NCI-H82 (cell line): ENCODE measurements around the gene TMCO4.

ENCODE experiments used
- DNase-seq: peaks from one replicate; lab custom pipeline; 2025; lab: John Stamatoyannopoulos, UW

TMCO4 gene

DNA sequence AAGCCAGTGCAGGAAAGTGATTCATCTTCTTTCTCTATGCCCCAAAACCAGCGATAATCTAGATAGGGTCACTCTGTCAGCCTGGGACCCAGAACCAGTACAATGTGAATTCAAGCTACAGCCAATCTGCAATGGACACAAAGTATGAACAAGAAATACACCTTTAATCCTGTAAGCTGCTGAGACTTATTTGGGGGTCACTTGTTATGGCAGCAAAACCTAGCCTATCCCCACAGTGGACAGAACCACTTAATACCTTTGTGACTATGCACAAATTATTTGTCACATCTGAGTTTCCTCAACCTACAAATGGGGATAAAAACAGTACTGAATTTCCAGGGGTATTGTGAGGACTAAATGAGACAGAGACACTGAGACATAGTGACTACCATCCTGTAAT is 50.0 kb downstream of the TMCO4 start:
- no peak for DNase-seq

DNA sequence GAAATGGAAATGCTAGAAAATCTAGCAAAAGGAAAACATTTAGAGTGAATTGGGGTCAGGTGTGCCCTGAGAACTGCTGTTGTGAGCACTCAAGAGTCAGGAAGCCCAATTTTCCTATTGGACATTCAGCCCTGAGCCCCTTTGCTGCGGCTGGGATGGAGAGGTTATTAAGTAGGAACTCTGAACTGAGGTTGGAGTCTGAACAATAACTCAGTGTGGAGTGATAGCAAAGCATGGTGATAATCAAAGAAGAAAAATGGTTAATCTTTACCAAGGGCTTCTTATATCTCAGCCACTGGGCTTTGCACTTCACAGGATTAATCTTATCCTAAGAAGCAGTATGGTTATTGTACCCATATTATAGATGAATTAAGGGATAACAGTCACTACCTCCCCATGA is 52.0 kb downstream of the TMCO4 start:
- no peak for DNase-seq

DNA sequence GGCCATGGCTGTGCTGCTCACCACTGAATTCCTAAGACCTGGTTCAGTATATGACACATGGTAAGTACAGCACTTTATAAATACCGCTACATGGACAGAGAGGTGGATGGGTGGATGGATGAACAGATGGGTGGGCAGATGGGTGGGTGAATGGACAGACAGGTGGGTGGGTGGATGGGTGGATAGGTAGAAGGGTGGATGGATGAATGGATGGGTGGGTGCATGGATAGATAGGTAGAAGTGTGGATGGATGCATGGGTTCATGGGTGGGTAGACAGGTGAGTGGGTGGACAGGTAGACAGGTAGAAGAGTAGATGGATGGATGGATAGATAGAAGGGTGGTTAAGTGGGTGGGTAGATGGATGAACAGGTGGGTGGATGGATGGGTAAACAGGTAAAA is 54.8 kb downstream of the TMCO4 start:
- DNase-seq = peak; percentile 26

DNA sequence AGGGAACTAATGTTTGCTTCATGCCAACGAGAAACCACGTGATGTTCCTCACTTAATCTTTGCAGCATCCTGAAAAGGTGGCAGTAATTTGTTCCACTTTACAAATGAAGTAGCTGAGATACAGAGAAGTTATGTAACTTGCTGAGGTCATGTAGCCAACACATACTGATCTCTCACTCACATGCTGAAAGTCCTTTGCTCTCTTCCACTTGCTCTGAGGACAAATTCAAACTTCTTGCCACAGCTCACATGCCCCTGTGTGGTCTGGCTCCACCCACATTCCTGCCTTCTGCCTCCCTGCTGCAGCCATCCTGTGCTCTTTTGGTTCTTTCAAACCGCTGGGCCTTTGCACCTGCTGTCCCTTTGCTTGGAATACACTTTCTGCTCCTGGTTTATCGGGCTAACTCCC is 55.4 kb downstream of the TMCO4 start:
- DNase-seq = no peak

DNA sequence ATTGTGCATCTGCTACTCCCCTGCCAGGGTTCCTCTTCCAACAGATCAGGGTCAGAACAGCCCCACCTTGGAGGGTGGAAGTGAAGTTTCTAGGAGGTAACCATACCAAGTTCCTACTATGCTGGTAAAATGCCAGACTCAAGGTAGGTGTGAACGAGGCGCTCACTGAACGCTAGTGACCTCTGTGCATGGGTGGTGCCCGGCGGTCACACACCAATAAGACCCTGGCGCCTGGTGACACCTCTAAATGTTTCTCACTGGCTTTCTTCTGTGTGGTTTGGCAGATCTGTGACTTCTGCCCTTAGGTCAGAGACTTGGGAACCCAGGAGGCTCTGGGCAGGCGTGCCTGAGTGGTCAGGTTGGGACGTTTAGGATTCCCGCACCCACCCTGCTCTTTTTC is 55.9 kb downstream of the TMCO4 start:
- no peak for DNase-seq

DNA sequence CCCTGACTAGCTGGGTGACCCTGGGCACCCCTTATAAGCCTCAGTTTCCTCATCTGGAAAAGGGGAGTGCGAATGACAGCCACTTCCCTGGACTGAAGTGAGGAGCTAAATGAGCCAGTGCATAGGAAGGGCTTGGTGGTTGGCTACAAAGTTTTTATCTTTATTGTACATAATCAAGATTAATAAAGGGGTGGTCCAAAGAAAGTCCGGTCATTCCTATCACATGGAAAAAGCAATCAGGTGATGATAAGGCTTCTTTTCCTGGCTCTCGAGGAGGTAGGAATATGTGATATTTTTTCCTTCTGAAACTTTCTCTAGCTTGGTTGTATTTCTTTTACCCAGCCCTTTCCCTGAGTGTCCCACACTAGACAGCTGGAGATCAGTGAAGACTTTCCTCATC is 56.5 kb downstream of the TMCO4 start:
- DNase-seq = no peak

DNA sequence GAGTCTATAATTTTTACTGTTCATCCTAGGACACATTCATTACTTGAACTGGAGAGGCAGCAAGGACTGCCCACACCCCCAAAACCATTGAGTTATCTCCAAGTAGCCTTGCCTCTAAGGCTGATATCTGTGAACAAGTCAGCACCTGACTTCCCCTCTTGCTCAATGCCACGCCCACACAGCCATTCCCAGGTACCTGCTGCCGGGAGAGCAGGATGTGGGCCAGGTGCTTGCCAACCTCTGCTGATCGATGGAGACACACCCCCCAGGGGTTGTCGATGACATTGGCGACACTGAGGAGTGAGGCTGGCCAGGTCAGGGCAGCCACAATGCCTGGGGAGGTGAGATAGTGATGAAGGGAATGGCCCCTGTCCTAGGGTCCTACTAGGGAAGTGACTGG is 60.1 kb downstream of the TMCO4 start:
- no peak for DNase-seq

DNA sequence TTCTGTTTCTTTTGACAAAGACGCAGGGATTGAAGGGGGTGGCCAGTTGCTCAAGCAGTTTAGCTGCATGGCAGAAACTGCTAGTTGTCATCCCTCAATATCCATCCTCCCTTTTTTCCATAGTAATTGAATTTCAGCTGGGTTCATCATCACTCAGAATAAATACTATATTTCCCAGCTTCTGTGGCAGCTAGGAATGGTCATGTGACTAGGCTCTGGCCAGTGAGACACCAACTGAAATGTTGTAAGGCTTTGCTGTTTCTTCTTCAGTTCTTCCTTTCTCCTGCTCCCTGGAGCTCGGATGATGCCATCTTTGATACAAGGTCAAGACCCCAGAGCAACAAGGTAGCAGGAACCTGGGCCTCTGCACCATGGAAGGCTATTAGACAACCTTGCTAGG is 61.0 kb downstream of the TMCO4 start:
- no peak for DNase-seq

DNA sequence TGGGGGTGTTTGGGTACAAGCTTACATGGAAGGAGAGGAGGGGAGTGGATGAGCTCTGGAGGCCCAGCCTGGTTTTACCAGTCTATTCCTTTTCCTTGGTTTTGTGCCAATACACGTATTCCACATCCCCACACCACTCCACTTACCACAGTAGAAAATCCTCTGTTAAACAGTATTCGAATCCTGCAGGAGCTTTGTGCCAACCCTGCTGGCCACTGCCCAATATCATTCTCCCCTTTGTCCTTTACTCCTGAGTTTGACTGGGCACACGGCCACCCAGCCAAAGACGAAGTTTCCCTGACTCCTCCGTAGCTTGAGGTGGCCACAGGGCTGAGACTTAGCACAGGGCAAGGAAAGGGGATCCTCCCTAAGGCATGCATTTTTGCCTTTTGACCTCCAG is 61.6 kb downstream of the TMCO4 start:
- DNase-seq = no peak

DNA sequence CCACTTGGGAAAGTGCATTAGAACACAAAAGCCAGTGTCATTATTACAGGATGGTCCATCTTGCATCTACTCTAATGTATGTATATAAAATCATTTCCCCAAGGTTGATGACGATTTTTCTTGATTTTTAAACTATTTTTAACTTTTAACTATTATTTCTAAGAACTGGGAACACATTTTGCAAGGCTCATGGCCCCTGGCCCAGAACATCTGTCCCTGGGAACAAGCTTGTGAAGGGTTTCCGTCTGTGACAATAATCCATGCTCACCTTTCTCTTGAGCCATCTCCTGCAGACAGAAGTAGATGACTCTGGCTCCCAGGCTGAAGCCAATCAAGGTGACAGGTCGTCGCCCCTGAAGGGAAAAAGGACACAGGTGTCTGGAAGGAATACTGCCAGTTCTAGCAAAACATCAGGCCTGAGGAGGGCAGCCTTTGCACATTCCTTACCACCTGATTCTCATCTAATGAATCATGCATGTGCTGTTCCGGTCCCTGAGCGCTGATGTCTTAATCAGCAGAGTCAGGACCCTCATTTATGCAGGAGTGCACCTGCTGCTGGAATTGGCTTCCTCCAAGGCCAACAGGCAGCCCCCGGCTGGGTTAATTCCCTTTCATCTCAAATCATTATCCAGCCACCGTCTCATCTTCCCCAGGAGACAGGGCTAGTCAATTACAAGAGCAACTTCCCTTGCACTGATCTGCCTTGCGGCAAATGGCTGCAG is 62.5 kb downstream of the TMCO4 start:
- DNase-seq = peak; percentile 45

DNA sequence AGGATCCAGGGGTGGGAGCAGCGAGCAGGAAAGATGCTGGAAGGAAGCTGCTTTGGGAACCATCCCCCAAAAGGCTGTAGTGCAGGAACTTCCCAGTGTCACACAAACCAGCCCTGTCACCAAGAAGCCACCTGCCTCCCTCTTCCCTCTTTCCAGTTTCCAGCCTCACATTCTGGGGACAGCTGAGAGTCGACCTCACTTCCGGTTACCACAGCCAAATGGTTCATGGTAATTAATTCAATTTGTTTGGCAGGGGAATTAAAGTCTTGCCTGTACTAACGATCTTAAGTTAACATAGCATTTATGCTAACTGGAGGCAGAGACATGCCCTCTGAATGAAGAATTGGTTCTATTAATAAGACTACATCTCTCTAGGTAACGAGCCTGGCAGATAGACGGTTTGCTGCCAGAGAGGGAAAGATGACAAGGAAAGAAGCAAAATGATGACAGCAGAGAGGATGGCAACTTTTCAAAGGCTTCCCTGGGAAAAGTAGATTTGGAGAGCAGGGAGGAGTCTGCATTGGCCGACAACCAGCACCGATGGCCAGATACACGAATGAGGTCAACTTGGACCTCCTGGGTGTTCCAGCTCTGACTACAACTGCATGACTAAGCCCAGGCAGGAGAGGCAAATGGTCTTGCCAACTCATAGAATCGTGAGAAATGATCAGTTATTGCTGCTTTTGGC is 64.1 kb downstream of the TMCO4 start:
- DNase-seq = peak; percentile 45

DNA sequence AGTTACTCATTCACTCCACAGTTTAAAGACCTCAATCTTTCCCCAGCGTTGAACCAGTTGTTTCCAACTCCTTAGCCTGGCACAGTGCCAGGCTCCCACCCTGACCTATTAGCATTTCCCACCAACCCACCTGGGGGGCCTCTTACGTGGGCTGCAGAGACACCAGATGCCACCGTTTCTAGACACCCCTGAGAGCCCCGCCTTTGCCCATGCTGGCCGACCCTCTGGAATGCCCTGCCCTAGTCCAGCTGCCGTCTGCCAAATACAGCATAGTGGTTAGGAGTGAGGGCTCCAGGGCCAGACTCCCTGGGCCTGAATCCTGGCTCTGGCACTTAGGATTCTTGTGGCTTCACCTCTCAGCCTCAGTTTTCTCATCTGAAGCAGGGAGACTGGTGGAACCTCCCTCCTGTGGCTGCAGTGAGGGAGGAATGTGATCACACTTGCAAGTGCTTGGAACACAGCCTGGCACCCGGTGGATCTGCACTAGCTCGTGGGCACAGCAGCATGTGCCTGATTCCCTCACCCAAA is 65.2 kb downstream of the TMCO4 start:
- DNase-seq = peak; percentile 55

DNA sequence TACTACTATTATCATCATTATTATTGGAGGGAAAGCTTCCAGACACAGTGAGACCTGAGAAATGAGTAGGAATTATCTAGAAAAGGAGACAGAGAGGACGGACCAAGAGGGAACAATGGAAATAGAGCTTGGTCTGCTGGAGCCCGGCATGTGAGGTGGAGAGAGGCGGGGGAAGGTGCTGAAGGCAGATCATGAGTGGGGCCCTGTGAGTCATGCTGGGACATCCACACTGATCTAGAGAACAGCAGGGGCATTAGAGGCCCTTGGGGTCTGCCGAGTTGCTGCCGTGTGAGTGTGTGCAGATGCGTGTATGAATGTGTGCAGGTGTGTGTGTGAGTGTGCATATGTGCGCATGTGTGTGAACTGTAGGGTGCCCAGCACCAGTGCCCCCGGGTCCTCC is 65.7 kb downstream of the TMCO4 start:
- DNase-seq = peak; percentile 46

DNA sequence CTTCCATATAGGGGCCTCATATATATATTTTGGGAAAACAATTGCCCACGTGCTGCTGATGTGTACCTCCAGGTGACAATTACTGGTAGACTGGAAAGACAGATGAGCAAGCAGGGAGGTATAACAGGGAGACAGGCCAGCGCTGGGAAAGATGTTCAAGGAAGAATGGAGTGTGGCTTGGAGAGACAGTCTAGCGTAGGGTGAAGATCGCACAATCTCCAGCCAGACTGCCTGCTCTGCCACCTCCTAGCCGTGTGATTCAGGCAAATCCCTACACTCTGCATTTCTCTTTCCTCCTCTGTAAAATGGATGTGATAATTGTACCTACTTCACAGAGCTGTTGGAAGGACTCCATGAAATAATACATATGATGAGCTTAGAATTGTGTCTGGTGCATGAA is 66.1 kb downstream of the TMCO4 start:
- no peak for DNase-seq

DNA sequence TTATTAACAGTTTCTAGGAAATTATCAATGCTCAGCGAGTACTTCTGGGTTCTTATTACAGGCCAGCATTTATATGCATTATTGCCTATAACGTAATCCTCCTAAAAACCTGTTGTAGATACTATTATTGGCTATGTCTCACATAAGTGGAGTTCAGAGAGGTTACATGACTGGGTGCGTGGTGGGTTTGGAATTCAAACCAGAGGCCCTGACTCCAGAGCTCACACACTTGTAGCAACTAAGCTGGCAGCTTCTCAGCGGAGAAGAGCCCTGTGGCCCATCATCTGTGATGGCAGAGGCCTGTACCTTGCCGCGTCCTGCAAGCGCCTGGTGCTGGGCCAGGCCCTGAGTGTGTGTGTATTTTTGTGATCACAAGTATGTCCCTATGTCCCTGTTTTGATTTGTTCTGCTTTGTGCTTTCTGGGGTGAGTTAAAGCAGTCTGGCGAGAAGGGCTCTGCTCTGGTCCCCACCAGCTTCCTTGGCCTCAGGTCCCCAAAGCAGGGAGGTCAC is 68.3 kb downstream of the TMCO4 start:
- peak; percentile 52 for DNase-seq

DNA sequence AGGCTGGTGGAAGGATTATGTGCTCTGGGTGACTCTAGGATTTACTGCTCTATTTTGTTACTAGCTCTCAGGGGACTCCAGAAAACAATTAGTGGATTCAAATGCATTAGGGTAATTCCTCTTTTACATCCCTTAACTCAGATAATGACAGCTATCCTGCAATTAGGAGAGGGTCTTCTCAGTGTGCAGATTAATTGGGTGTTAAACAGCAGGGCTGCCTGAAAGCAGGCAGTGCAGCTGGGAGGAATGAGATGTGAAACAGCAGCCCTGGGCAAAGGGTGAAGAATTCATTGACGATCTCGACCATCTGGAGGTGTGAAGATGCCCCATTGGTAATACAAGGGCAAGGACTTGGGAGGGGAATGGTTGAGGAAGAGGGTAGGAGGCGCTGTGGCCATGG is 68.9 kb downstream of the TMCO4 start:
- peak; percentile 99 for DNase-seq

DNA sequence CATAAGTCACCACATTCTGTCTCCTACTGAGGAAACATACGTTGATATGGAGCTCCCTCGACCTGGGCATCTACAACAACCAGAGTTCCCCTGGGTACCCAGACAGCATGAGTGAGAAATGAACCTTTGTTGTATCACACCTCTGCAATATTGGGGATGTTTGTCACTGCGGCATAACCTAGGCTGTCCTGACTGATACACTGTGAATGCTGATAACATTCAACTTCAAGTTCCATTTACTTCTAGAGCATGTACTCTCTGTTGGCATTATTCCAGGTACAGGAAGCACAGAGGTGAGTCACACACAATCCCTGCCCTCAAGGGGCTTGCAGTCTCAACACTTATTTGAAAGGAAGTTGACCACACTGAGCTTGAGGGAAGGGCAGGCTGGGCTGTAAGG is 69.5 kb downstream of the TMCO4 start:
- no peak for DNase-seq

DNA sequence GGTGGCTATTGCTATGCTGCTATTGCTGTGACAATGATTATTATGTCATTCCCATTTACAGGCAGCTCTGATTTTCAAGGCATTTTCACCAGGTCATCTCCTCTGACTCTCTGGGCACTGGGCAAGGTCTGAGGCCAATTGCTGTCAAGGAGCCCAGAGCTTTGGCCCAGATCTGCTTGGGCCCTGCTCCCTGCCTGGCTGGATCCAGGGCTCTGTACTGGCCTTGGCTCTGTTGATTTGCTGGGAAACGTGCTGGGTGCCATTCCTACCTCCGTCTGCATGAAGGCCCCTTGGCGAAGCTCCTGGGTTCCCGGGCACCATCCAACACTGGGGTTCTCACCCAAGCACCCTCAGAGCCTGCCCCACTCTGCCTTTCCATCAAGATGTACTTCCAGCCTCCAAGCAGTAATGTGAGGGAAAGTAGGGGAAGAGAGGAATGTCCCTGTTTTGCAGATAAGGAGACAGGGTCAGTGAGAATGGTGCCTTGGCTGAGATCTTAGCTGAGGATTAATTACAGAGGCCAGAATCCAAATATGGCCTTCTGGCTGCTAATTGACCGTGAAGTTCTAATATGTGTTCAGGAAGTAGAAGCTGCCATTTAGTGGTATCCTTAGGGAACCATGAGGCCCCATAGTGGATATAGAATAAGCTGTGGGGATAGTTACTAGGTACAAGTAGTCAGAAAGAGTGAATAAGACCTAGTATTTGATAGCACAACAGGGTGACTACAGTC is 71.1 kb downstream of the TMCO4 start:
- peak; percentile 36 for DNase-seq

DNA sequence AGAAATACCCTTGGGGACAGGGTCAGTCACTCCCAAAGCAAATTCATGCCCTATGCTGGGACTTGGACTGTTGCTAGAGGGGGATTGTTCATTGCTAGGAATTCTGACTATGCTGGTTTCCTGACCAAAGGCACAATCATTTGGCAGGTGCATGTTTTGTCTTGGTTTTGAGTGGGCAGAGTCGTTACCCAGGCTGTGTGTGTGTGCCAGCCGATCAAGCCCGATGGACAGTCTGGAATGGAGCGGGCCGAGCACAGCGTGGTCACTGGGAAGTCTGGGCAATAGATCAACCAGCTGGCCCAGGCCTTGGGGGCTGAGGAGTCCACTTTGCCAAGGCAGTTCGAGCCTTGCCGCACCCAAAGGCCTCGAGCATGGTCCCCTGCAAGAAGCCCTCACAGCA is 74.1 kb downstream of the TMCO4 start:
- no peak for DNase-seq

DNA sequence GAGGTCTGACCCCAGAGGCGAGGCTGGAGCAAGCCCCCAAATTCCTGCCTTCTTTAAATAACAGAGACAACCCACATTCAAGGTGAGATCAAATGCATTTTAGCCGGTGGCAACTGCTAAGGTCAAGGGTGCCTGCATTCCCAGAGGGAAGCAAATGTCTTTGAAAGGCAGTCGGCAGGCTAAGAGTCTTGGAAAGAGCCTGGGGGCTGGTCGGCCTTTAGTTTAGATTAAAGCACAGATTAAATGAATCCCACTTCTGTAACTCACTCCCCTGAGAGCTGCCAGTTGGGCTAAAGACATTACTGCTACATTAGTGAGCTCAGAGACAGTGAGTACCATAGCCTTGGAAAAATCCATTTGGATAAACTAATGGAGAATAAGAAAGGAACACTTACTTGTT is 75.8 kb downstream of the TMCO4 start:
- DNase-seq = peak; percentile 89

DNA sequence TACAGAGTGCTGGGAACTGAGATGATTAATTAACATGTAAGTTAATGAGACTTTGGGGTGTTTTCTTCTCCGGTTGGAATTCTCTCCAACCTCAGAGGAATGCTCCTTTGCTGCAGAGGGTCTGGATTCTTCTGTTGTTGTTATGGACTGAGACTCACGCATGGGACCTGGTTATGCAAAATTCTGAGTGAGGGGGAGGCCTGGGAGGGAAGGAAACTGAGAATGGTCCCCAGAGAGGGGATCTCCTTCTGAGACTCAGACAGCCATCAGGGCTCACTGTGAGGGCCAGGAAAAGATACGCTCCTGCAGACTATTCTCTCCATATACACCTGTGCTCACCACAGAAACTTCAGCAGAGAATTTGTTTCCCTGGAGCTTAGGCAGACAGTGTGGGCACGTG is 78.7 kb downstream of the TMCO4 start:
- DNase-seq = no peak

DNA sequence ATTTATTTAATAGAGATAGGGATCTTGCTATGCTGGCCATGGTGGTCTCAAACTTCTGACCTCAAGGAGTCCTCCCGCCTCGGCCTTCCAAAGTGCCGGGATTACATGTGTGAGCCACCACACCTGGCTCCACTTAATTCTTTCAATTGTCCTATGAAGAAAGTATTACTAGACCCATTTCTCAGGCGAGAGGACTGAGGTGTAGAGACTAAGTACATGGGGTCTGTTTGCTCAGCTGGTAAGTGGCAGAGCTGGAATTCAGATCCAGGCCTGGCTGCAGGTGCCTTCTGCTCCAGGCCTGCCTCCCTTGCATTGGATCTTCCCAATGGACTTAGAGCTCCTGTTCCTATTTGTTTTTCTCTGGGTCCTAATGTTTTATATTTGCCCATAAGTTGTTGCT is 79.5 kb downstream of the TMCO4 start:
- DNase-seq = no peak

DNA sequence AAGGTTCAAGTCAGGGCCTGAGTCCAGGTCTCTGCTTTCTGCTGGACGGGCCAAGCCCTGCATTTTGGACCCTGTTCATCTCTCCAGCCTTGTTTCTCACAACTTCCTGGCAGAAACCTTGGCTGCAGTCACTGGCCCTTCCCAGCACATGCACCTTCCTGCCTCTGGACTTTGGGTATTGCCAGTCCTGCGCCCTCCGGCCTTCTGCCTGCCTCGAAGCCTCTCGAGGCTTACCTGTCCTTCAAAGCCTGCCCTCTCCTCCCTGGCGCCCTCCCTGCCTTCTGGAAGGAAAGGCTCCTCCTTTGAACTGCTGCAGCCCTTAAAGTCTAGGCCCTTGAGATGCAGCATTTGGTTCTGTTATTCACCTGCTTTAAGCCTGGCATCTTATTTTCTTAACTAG is 82.2 kb downstream of the TMCO4 start:
- no peak for DNase-seq
